ENCODE data around the gene CD36.

Gene CD36

GRCh38 chr7:80725181-80725611, 86.8 kb downstream of the CD36 start:
- H3K36me3 ChIP-seq (replicated peaks; ENCODE audit: low read depth, low read length), result no peaks in the 10 kb centered on the region
- TF ChIP-seq EZH2phosphoT487 (IDR thresholded peaks at IDR 0.05; ENCODE audit: low read depth), result no peak
- no peak for TF ChIP-seq CTCF (IDR thresholded peaks at IDR 0.05; ENCODE audit: low read depth, low read length)
- no peak overlapping the region for H2AFZ ChIP-seq (ENCODE audit: low read depth, low read length)
- no peaks in the 10 kb centered on the region for H3K27me3 ChIP-seq (ENCODE audit: low read depth, low read length)
- no peaks in the 10 kb centered on the region for H3K9me3 ChIP-seq (ENCODE audit: insufficient read depth, low read length)
- H3K4me2 ChIP-seq (ENCODE audit: low read length), result peak overlapping the region; percentile 36
- no peak overlapping the region for H3K9ac ChIP-seq (ENCODE audit: low read length)
- no peaks in the 10 kb centered on the region for H3K79me2 ChIP-seq (ENCODE audit: low read length)
- H3K27ac ChIP-seq (ENCODE audit: low read length), result no peak overlapping the region
- no peaks in the 10 kb centered on the region for H4K20me1 ChIP-seq (ENCODE audit: insufficient read depth, low read length)
- H3K4me1 ChIP-seq (ENCODE audit: low read length), result peaks cover 56% of the 10 kb centered on the region
- no peak overlapping the region for H3K4me3 ChIP-seq (ENCODE audit: low read length)
